Stimulated activated CD8-positive, alpha-beta memory T cell treated with anti-CD3 and anti-CD28 coated beads, Interleukin-7, amount 100 ng/mL, for 24 hours (primary cell): ENCODE measurements around the gene UBTD2.

Experiments
- DNase-seq: peaks from one replicate; pipeline ENCODE4 v3.0.0-alpha.2; 2020; ENCODE audit warnings: low read depth

The UBTD2 gene

GRCh38 chr5:172168311-172168710, 115.3 kb downstream of the UBTD2 start:
- no peak for DNase-seq

- no peak for DNase-seq
These were observed 115.7 kb downstream of the UBTD2 start for GRCh38 chr5:172167895-172168294.

- DNase-seq, result no peak
These were observed 117.3 kb downstream of the UBTD2 start for GRCh38 chr5:172166030-172166826.

GRCh38 chr5:172165465-172165864, 118.1 kb downstream of the UBTD2 start:
- no peak for DNase-seq

- DNase-seq, result no peak
These were observed 118.8 kb downstream of the UBTD2 start for GRCh38 chr5:172164769-172165212.

GRCh38 chr5:172163346-172163745, 120.2 kb downstream of the UBTD2 start:
- DNase-seq, result no peak

- no peak for DNase-seq
These were observed 120.6 kb downstream of the UBTD2 start for GRCh38 chr5:172162987-172163343.

GRCh38 chr5:172162323-172162986, 121.1 kb downstream of the UBTD2 start:
- no peak for DNase-seq

GRCh38 chr5:172160506-172160905, 123.1 kb downstream of the UBTD2 start:
- DNase-seq, result no peak
